ENCODE measurements around the gene SEC23B. TPM values are rescaled to one million over a fixed set of nuclear protein-coding genes. Genes with fewer than 3 reads are reported as not detected.

The SEC23B gene
- total RNA-seq, 1 experiment from 2014 or later, result 22.0 TPM

DNA sequence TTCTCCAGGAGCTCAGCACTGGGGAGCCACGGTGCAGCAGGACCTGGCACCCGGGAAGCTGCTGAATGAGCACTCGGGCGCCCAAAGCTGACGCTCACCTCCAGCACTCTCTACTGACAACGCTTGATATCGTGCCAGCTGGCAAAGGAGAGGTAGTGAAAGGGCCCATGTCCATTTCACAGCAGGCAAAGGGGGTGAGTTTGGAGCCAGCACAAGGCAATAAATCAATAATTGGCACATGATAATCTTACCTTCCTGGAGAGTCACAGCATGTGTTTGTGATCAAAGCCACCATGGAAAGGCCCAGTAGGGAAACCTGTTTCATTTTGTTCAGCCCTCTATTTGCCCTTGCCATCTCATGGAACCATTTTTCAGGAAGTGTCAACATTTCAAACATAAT lies 36.2 kb downstream of the SEC23B start:
- Mint-ChIP-seq H3K27ac (ENCODE audit: unreplicated experiment) (no peak overlapping the region), H3K4me3 (ENCODE audit: low read depth, unreplicated experiment) (no peak overlapping the region), H3K4me1 (ENCODE audit: low read depth, unreplicated experiment) (no peaks in the 10 kb centered on the region), H3K36me3 (ENCODE audit: insufficient read depth, unreplicated experiment) (peaks cover 15% of the 10 kb centered on the region), H3K27me3 (ENCODE audit: unreplicated experiment) (no peaks in the 10 kb centered on the region), H3K9me3 (ENCODE audit: low read depth, unreplicated experiment) (no peaks in the 10 kb centered on the region)
- TF ChIP-seq, protein P1, sequence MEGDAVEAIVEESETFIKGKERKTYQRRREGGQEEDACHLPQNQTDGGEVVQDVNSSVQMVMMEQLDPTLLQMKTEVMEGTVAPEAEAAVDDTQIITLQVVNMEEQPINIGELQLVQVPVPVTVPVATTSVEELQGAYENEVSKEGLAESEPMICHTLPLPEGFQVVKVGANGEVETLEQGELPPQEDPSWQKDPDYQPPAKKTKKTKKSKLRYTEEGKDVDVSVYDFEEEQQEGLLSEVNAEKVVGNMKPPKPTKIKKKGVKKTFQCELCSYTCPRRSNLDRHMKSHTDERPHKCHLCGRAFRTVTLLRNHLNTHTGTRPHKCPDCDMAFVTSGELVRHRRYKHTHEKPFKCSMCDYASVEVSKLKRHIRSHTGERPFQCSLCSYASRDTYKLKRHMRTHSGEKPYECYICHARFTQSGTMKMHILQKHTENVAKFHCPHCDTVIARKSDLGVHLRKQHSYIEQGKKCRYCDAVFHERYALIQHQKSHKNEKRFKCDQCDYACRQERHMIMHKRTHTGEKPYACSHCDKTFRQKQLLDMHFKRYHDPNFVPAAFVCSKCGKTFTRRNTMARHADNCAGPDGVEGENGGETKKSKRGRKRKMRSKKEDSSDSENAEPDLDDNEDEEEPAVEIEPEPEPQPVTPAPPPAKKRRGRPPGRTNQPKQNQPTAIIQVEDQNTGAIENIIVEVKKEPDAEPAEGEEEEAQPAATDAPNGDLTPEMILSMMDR (IDR thresholded peaks at IDR 0.05; ENCODE audit: unreplicated experiment), result no peak
- DNase-seq, result peak; percentile 1
- intact Hi-C loops (cut with micrococcal nuclease; ENCODE audit: unreplicated experiment), result no loop called here
- CTCF ChIA-PET, result interaction anchor here (0.5 kb wide), 1 partner anchor 9 kb away, joined by 3 read pairs; no protein-coding TSS in a partner anchor
- BruUV-seq (replicated peaks), result no TSS peak

DNA sequence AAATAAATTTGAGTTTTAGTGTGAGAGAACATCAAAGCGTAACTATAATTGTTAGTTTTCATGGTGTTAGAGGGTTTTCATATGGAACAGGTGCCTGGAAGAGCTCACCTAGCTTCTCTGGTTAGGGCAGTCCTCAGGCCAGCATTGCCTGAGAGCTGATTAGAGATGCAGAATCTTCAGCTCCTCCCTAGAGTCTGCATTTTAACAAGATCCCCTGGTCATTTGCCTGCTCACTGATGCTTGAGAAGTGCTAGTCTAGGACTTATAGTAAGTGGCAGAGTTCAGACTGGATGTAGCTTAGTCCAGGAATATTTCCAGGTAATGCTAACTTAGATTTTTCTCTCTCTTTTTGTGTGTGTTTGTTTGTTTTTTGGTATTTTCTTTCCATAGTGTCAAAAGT lies 37.8 kb downstream of the SEC23B start:
- no TSS peak for BruUV-seq (replicated peaks)
- Mint-ChIP-seq H3K9me3 (ENCODE audit: low read depth, unreplicated experiment) (no peaks in the 10 kb centered on the region), H3K4me3 (ENCODE audit: low read depth, unreplicated experiment) (no peak overlapping the region), H3K27me3 (ENCODE audit: unreplicated experiment) (no peaks in the 10 kb centered on the region), H3K4me1 (ENCODE audit: low read depth, unreplicated experiment) (no peaks in the 10 kb centered on the region), H3K27ac (ENCODE audit: unreplicated experiment) (no peak overlapping the region), H3K36me3 (ENCODE audit: insufficient read depth, unreplicated experiment) (peaks cover 13% of the 10 kb centered on the region)
- CTCF ChIA-PET, result no interaction called here
- intact Hi-C loops (cut with micrococcal nuclease; ENCODE audit: unreplicated experiment), result no loop called here
- TF ChIP-seq, protein P1 (IDR thresholded peaks at IDR 0.05; ENCODE audit: unreplicated experiment), result no peak
- DNase-seq, result no peak

DNA sequence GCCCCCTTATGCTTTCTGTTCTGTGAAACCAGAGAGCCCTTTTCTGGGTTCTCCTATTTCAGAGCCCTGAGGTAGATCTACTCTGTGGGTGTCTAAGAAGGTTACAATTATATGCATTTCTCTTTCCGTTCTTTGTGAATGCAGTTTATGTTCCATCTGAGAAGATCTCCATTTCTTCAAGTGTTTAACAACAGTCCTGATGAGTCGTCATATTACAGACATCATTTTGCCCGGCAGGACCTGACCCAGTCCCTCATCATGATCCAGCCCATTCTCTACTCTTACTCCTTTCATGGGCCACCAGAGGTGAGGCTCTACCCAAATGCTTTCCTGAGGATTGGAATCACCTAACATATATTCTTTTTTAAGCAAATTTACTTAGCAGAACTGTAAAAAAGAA lies 40.7 kb downstream of the SEC23B start:
- H3K27ac Mint-ChIP-seq (ENCODE audit: unreplicated experiment), result no peak overlapping the region
- H3K9me3 Mint-ChIP-seq (ENCODE audit: low read depth, unreplicated experiment), result no peaks in the 10 kb centered on the region
- CTCF ChIA-PET, result interaction anchor here (0.7 kb wide), 1 partner anchor 83 kb away, joined by 5 read pairs; no protein-coding TSS in a partner anchor
- no peaks in the 10 kb centered on the region for H3K4me1 Mint-ChIP-seq (ENCODE audit: low read depth, unreplicated experiment)
- TF ChIP-seq, protein P1 (IDR thresholded peaks at IDR 0.05; ENCODE audit: unreplicated experiment), result no peak
- intact Hi-C loops (cut with micrococcal nuclease; ENCODE audit: unreplicated experiment), result no loop called here
- H3K27me3 Mint-ChIP-seq (ENCODE audit: unreplicated experiment), result no peaks in the 10 kb centered on the region
- BruUV-seq (replicated peaks), result no TSS peak
- no peak overlapping the region for H3K4me3 Mint-ChIP-seq (ENCODE audit: low read depth, unreplicated experiment)
- DNase-seq, result no peak
- peaks cover 17% of the 10 kb centered on the region for H3K36me3 Mint-ChIP-seq (ENCODE audit: insufficient read depth, unreplicated experiment)

DNA sequence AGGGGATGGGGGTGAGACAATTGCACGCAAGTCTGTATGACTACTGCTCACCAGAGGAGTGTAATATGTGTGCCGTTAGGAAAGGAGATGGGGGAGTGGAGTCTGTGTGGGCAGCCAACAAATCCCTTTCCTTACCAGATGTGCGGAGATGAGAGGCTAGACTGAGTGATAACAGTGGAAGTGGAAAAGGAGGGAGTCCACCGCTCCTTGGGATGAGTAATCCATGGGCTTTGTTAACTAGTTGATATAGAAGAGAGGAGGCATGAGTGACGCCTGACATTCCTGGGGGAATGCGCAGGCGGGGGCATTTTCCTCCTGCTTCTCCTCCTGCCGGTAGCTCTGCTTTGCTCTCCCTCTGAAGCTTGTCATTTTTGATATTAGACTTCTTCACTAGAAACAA lies 46.0 kb downstream of the SEC23B start:
- Mint-ChIP-seq H3K4me3 (ENCODE audit: low read depth, unreplicated experiment) (no peak overlapping the region), H3K36me3 (ENCODE audit: insufficient read depth, unreplicated experiment) (peaks cover 7% of the 10 kb centered on the region), H3K27me3 (ENCODE audit: unreplicated experiment) (no peaks in the 10 kb centered on the region), H3K9me3 (ENCODE audit: low read depth, unreplicated experiment) (no peaks in the 10 kb centered on the region), H3K27ac (ENCODE audit: unreplicated experiment) (no peak overlapping the region), H3K4me1 (ENCODE audit: low read depth, unreplicated experiment) (no peaks in the 10 kb centered on the region)
- no TSS peak for BruUV-seq (replicated peaks)
- no peak for DNase-seq
- TF ChIP-seq, protein P1 (IDR thresholded peaks at IDR 0.05; ENCODE audit: unreplicated experiment), result no peak
- CTCF ChIA-PET, result no interaction called here
- intact Hi-C loops (cut with micrococcal nuclease; ENCODE audit: unreplicated experiment), result no loop called here

Measured in Calu3 (cell line).